HG02759 (cell line): ENCODE results near the gene CMC1.
"Not testable (repeated sequence)": the region's sequence is repeated elsewhere in the genome, so short reads cannot be mapped to it uniquely, and the experiment has no call there.

Source experiments
- ATAC-seq: cut with Tn5 transposase; IDR thresholded peaks from one replicate; pipeline ENCODE4 v1.9.1; 2021; ENCODE audit warnings: mild to moderate bottlenecking, moderate library complexity; ENCODE audit not compliant: unreplicated experiment

Gene CMC1, protein sequence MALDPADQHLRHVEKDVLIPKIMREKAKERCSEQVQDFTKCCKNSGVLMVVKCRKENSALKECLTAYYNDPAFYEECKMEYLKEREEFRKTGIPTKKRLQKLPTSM

DNA sequence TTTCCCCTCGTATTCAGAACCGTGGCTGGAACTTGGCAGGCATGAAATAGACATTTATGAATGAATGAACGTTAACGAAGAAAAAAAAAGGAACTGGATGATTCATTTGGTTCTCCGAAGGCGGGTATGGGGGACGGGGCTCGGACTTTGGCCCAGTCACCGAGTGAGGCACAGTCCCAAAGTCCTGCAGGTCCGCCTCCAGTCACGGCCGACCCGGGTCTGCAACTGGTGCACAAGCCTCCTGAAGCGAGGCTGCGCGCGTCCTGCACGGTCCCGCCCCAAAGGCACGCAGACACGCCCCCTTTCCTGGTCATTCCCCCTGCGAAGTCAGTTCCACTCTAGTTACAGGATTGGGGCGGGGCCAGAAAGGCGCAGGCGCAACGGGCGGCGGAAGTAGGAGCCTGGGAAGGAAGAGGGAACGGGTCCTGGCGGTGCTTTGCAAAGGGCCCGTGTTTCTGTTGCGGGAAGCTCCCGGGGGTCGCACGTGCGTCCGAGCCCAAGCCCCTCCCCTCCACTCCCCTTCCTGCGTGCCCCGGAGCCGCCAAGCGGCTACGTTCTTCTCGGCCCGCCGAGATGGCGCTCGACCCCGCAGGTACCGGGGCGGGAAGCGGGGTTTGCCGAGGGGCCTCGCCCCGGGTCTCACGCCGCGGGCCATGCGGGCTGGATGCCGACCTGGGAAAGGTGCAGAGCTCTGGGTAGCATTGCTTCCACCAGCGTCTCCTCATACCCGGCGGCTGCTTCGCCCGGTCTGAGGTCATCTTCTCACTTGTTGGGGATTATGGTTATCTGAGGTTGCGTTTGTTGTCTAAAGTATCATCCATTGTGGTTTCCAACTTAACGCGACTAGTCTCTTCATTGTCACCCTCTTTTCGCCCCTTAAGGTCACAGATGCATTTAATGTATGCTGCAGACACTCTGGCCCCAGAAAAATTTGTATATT is at the start of gene CMC1:
TSS of gene CMC1 (plus strand) at position 399 of the 940 bp plus-strand sequence. CDS start at position 574, 175 bp downstream.
- ATAC-seq: peak; percentile 96

DNA sequence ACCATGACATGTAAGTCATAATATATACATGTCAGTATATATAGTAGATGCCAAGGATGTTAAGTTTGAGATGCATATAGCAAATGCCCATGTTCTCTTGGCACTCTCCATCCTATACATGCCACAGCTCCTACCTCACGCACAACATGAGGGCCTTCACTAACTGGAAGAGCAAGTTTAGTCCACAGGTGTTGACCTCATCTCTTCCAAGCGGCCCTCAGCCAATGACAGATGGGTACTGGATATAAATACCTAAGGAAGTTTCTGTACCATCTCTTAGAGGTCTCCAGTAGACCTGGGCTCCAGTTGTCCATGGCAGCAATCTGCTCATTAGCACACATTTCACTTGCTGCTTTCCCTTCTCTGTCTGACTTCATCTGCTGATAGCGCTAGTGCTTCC is 43.3 kb upstream of the CMC1 start:
- no peak for ATAC-seq

DNA sequence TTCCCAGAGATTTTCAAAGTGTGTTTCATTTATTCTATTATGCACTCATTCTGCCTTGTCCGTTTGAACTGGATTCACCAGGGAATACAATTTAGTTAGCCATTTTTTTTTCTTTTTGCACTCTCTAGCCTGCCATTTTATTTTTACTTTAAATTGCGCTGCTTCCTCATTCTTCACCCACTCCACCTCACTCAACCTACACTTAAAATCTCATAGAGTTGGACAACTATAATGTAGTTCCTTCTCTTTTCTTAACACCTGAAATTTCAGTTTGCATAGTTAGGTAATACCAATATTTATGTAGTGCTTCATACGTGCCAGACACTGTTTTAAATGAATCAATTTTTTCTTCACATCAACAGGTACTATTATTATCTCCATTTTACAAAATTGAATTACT is 42.4 kb upstream of the CMC1 start:
- no peak for ATAC-seq

DNA sequence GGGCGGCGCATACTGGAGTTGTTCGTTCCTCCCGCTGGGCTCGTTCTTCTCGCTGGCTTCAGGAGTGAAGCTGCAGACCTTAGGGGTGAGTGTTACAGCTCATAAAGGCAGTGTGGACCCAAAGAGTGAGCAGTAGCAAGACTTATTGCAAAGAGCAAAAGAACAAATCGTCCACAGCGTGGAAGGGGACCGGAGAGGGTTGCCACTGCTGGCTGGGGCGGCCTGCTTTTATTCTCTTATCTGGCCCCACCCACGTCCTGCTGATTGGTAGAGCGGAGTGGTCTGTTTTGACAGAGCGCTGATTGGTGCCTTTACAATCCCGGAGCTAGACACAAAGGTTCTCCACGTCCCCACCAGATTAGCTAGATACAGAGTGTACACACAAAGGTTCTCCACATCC is 41.8 kb upstream of the CMC1 start:
- ATAC-seq: not testable (repeated sequence)

DNA sequence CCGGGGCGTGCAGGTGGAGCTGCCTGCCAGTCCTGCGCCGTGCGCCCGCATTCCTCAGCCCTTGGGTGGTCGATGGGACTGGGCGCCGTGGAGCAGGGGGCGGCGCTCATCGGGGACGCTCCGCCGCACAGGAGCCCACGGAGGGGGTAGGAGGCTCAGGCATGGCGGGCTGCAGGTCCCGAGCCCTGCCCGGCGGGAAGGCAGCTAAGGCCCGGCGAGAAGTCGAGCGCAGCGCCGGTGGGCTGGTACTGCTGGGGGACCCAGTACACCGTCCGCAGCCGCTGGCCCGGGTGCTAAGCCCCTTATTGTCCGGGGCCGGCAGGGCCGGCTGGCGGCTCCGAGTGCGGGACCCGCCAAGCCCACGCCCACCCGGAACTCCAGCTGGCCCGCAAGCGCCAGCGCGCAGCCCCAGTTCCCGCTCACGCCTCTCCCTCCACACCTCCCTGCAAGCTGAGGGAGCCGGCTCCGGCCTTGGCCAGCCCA is 41.0 kb upstream of the CMC1 start:
- not testable (repeated sequence) for ATAC-seq

DNA sequence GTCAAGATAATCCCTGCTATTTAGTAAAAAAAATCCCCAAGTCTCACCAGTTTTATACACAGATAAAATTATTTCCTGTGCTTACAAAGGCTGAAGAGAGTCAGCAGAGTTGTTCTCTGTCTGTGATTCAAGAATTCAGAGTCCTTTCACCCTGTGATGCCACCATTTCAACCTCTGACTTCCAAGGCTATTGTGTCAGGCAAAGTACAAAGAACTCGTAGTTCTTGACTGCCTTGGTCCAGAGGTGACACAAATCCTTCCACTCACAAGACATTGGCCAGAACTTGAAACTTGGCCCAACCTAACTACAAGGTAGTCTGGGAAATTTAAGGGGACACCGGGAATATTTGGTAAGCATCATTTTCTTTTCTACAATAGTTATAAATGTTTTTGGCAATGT is 34.9 kb upstream of the CMC1 start:
- no peak for ATAC-seq

DNA sequence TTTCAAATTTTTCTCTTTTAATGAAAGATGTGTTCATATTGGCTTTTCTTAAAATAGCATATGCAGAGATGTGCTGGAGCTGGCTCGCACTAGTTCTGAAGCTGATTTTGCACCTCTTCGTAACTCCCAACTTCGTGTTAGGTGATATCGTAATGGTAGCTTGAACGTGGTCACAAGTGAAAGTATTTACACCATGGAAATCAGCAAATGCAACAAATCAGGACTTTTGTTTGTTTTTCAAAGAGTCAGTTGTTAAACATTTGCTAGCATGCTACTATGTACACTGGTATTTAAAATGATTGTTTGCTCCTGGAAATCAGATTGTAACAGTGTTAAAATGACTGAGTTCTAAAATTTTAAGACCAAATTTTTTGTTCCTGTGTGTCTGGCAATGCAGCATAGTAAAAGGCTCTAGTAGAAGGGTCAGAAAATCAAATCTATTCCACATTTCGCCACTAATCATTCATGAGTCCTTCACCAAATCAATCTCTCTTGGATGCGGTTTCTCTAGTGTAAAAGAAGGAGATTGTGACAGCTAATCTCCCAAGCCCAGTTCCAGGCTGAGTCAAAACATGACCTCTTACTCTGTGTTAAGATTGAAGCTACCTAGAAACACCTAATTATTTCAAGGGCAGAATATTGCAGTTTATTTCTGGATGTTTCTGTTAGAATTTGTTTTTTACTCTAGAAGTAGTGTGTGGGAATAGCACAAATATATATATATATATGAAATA is 34.3 kb upstream of the CMC1 start:
- no peak for ATAC-seq

DNA sequence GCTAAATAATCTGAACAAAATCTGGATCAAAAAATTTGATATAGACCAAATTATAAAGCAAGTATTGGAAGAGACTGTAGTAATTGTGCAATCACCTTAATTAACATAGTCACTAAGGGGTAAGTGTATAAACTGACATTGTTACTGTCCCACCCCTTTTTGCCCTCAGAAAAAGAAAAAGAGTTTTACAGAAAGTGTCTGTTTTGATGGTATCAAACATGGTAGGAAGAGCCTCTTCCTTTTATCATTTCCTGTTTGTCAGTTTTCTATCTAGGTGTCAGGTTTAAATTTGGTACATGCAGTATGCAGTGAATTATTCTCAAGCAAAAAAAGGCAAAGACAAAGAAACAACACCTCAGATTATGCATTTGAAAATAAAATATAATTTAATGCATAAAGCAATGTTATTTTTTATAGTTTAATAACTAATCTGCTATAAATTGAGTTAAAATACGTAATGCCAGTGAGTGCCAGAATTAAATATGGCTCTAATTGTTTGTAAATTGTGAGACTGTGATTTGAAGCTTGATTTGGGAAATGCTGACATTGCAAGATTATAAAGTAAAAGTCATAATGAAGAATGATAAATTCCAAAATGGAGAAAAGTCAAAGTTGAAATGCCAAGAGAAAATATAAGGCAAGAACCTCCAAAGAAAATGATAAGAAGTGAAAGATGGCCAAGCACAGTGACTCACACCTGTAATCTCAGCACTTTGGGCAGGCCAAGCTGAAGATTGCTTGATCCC is 30.3 kb upstream of the CMC1 start:
- ATAC-seq: no peak

DNA sequence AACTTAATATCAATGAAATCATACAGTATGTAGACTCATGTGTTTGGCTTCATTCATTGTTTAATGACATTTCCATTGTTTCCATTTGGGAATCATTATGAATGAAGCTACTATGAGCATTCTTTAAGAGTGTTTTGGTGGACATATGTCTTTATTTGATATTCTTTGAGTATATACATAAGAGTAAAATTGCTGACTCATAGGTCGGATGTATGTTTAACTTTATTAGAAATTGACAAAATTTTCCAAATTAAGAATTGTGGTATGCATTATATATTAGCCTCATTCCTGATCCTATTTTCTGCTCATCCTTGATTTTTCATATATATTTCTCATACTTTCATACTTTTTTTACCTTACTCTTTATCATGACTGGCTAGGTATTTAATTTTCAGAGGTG is 28.7 kb upstream of the CMC1 start:
- ATAC-seq: no peak

DNA sequence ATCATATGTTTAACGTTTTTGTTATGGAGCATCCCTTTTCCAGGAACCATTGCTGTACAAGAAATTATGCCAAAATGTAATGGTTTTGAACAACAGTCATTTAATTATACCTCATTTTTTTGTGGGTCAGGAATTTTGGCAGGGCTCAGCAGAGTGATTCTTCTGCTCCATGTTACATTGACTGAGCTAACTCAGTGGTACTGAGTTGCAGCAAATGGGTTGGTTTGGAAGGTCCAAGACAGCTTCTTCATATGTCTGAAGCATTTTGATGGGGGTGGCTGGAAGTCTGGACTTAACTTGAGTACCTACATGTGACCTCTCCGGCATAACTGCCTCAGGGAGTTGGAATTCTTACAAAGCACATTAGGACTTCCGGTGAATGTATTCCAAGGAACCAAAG is 26.0 kb upstream of the CMC1 start:
- no peak for ATAC-seq

DNA sequence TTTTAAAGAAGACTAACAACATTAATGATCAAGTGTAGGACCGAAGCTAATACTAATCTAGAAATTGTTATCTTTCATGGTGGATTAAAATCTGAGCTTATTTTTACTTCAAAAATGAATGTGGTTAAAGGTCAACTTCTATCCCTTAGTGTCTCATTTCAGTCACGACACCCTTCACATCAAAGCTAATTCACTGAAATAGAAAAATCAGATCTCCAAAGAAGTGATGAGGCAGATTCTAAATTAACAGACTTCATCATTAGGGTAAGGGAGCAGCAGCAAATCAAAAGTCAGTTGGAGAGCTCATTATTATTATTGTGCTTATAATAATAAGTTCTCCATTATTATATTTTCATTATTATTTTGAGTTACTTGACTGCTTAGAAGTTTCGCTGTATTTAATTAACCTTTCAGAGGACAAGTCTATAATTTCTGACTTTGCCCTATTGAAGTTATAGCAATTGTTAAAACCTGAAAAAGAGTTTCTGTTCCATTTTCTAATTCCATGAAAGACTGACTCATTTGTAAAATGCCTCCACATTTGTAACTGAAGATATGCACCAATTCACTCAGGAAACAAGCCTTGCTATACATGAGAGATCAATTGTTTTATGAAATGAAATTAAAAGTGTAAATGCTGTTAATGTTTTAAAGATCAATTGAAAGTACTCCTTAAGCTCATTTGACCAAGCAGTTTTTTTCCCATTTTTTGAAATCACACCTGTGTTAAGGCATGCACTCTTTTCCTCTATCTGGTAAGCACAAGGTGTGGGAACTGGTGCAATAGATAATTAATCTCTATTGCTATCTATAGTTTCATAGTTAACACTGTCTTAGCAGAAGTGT is 23.1 kb upstream of the CMC1 start:
- no peak for ATAC-seq

DNA sequence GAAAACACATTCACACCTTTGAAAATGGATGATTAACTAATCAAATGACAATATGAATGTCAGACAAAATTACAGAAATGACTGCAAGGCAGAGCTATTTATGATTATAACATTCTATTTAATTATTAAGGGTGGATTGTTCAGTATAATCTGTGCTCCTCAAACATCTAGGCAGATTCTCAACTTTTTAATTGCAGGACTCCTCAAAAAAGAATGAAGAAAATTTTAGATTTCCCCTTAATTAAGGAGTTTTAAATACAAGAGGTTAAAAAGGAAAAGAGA is 22.6 kb upstream of the CMC1 start:
- no peak for ATAC-seq

DNA sequence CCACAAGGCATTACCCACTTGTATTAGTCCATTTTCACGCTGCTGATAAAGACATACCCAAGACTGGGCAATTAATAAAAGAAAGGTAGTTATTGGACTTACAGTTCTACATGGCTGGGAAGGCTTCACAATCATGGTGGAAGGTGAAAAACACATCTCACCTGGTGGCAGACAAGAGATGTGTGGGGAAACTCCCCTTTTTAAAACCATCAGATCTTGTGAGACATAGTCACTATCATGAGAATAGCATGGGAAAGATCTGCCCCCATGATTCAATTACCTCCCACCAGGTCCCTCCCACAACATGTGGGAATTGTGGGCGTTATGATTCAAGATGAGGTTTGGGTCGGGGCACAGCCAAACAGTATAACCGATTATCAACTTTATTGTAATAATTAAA is 17.0 kb upstream of the CMC1 start:
- ATAC-seq: no peak

DNA sequence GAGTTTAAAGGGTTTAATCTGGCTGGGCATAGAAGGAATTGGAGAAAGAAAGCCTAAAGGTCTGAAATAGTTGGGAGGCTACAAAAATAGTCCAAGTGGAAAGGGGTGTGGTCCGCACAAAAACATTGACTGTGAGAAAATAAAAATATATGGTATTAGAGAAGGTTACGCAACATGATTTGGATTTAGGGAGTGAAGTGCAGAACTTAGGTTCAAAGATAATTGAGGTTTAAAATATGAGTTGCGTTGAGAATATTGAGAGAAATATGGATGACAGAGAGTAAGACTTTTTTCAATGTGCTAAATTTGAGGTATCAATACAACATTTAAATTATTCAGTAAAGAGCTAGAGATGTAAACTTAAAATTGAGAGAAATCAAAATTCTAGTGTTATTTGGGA is 15.4 kb upstream of the CMC1 start:
- ATAC-seq: no peak

DNA sequence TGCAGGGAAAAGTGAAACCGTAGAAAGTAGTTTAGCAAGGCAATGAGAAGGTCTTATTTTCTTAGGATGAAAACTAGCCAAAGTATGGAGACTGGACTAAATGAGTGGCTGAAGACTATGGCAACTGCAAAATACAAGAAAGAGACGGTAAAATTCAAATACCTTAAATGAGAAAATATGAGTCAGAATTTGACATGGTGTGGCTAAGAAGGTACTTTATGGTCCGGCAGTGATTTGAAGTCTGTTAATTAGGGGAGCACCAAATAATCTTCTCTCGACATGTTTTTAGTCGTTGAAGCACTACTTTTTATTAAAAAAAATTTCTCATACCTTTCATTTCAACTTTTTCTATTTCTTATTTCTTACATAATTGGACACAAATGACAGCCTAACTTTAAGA is 12.8 kb upstream of the CMC1 start:
- ATAC-seq: no peak

DNA sequence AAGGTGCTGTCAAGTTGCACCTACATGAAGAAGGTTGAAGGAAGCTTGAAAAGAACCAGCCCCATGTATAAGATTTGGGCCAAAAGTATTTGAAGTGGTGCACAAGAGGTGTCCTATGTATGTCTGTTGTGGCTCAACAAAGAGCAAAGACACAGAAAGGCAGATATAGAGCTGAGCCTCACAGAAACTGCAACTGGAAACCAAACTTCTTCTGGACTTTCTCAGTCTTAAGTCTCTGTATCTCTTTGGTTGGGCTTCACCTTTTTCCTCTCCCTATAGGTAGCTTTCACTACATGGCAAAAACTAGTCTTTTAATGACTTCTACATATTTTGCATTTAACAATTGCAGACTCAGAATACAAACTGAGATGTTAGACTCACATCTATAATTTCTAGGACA is 8.8 kb upstream of the CMC1 start:
- no peak for ATAC-seq

DNA sequence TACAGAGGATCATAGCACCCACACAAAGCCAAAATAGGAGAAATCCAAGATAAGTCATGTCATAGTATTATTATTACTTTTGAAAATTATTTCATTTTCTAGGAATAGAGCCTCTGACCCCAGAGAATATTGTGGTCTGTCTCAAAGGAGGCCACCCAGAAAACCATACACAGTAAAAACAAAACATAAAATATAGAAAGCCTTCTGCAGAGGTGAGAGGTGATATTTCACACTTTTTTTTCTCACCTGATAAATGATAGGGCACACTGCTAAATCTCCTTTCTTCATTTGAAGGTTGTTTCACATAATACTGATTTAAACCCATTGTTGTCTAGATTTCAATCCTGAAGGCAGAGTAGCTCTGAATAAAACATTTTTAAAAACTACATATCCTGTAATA is 7.0 kb upstream of the CMC1 start:
- ATAC-seq: no peak

DNA sequence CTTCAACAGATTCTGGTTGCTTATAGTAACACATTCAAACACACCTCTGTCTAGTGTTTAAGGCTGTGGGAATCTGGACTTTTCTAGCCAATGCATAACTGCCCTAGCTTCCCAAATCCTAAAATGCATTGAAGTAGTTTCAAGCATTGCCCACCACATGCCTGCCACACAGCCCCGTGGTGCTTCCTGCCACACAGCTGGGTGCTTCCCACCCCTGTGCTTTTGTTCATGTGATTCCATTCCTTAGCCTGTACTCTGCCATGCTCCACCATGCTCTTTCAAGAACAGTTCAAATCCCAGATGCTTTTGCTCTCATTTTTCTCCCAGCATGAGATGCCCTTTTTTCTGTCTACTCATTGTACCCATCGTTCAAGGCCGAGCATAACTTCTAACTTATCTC is 2.3 kb upstream of the CMC1 start:
- no peak for ATAC-seq

DNA sequence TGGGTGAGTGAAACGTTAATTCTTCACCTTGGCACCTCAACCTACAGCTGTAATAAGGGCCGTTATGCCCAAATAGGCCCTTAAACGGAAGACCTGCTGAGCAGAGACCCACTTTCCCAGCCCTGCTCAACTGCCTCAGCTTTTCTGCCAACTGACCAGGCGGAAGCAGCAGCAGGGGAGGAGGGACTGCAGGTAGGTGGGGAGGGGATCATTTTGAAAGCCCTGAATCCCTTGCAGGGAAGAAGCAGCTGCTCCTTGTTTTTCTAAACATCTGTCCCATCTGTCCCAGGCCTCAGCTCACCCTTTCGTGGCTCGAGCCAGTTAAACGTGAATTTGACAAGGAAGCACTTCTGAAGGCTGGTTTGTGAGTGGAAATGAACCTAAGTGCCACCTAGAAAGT is 978 bp upstream of the CMC1 start:
- ATAC-seq: no peak

DNA sequence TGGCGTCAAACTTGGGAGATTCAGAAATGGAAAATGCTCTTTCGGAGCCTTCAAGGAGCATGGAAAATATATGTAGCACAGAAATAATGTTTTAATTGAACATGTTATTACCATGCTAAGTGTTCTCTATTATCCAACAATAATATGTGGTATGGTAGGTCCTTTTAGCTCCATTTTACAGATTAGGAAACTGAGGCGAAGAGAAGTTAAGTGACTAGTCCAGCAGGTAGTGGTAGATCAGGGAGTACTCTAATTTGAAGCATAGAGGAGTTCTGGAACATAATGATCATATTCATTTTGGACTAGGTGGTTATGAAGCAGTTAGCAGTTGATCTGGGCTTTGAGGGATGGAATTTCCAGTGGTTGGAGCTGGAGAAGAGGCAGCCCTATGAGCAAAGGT is 1.1 kb downstream of the CMC1 start:
- ATAC-seq: no peak
